T47D (cell line): ENCODE results near the gene PRR7.

ENCODE experiments used
- DNase-seq, 2 experiments: peaks; one replicate each; pipeline versions ENCODE4 v3.0.0 to v3.0.0-alpha.2; 2011 to 2012; ENCODE audit warnings: low read depth in 1 of 2, low spot score in 1 of 2
- JUND ChIP-seq: IDR thresholded peaks from 2 replicates; pipeline ENCODE4 v1.6.1; 2012; ENCODE audit warnings: low read depth
- in situ Hi-C: cut with HindIII; loops from 2 replicates; pipeline ENCODE4 v1.10.0; 2016; ENCODE audit warnings: low sequenced_read_pairs, low pct_unique_long_range_greater_than_20kb

The PRR7 gene

GRCh38 chr5:177504086-177505056 is 57.8 kb downstream of the PRR7 start:
- no peak for TF ChIP-seq JUND
- in situ Hi-C loops, result no loop called here
- no peak for DNase-seq

- no peak for DNase-seq
- in situ Hi-C loops, result no loop called here
- TF ChIP-seq JUND, result no peak
These were observed 58.5 kb downstream of the PRR7 start for GRCh38 chr5:177505075-177505474.
